GM21723 (cell line): Measurements from ENCODE around the gene MAIP1.
A peak's percentile ranks its signal among the peaks of the same experiment; 100 is the strongest.

Source experiments
- ATAC-seq: cut with Tn5 transposase; IDR thresholded peaks from one replicate; pipeline ENCODE4 v1.9.1; 2021; ENCODE audit warnings: mild to moderate bottlenecking, moderate library complexity; ENCODE audit not compliant: unreplicated experiment

MAIP1 gene

DNA sequence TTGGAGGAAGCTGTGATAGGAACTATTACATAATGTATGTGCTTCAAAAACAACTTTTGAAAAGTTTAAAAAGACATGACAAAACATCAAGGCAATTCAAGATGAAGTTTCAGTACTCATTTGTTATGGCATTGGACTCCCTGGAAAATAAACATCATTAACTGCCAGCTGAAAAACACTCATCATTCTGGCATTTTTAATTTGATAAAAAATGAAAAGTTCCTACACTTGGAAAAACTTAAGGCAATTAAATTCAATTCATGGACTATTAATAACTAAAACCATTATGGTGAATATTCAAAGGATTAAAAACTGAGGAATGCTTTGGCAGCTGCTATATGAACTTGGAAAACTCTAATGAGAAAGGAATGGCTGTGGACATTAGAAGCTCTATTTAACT is 8.5 kb upstream of the MAIP1 start:
- no peak for ATAC-seq

DNA sequence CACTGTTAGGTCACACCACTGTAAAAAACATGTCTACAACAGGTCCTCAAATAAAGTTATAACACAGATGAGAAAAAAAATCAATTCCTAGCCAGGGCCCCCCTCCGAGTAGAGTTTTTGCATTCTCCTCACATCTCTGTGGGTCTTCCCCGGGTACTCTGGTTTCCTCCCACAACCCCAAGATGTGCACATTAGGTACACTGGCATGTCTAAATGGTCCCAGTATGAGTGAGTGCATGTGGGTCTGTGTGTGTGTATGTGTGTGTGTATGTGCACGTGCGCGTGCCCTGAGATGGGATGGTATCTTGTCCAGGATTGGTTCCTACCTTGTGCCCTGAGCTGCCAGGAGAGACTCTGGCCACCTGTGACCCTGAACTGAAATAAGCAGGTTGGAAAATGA is 5.0 kb upstream of the MAIP1 start:
- ATAC-seq: no peak

DNA sequence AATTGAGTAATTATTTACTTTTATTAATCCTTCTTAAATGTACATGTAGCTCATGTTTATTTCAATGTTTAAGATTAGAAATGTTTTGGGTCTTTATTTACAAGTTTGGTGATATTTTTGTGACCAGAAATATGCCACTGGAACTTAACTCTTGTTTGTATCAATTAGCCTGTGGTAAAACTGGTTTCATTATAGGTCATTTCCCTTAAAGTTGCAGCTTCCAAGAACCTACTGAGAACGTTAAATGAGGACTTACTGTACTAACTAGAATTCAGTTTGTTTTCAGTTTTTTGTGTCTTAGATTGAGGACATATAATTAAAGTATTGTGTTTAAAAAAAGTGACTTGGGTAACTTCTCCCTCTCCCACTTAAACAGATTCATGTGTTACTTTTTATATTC is 4.4 kb upstream of the MAIP1 start:
- ATAC-seq: no peak

DNA sequence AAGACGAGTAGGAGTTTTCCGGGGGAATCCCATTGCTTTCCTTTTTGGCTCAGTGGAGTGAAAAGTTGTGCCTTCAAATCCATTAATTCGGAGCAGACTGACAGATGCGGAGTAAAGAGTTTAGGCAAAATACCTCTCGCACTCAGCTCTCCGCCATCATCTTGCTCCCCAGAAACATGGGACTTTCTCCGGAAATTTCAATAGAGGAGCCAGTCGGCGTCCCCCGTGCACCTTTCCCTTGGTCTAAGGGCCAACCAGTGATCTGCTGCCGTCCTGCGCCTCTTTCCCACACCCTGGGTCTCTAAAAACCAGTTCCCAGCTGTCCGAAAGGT is 409 bp upstream of the MAIP1 start:
- peak; percentile 53 for ATAC-seq

- no peak for ATAC-seq
These were observed 639 bp downstream of the MAIP1 start for GRCh38 chr2:199956062-199956380.

- ATAC-seq: no peak
These were observed 2.6 kb downstream of the MAIP1 start for GRCh38 chr2:199958014-199958413.

GRCh38 chr2:199962203-199962602 is 6.8 kb downstream of the MAIP1 start:
- ATAC-seq: peak; percentile 63

GRCh38 chr2:199966405-199966804 is 11.0 kb downstream of the MAIP1 start:
- no peak for ATAC-seq

DNA sequence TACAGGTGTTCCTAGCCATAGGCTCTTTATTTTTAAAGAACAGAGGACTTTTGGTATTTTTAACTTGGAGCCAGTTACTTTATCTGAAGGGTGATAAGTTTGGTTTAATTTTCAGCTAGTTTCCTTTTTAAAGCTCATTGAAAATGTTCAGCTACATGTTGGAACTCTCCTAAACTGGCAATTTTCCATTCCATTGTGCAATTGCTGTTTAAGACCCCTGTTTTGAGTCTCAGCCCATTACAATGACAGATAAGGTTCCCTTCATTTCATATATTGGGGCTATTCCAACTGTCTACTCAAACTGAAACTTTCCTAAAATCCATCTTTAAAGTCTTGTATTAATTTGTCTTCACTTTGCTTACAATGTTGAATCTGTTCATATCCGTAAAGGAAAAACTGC is 11.6 kb downstream of the MAIP1 start:
- ATAC-seq: no peak

- no peak for ATAC-seq
These were observed 12.7 kb downstream of the MAIP1 start for GRCh38 chr2:199968126-199968525.

GRCh38 chr2:199972088-199972626 is 16.8 kb downstream of the MAIP1 start:
- ATAC-seq: no peak

GRCh38 chr2:199973703-199974102 is 18.3 kb downstream of the MAIP1 start:
- ATAC-seq: no peak

DNA sequence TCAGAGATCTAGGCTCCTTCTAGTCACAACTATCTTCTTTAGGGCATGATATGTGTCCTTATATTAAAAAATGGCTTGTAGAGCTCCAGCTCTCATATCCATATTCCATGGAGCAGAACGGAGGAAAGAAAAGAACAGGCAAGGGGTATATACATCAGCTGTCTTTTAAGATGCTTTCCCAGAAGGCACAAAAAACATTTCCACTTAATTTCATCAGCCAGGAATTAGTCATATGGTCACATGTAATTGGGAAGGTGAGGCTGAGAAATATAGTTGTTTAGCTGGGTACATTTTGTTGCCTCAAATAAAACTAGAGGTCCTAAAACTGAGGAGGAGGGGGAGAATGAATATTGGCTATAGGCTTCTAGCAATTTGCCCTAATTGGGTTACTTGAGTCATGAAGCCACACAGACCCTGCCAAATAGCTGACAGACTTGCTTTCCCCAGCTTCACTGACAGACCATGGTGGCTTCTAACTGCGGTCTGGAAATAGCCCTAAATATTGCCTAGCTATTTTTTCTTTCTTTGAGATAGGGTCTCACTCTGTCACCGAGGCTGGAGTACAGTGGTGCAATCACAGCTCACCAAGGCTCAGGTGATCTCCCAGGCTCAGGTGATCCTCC is 20.0 kb downstream of the MAIP1 start:
- ATAC-seq: no peak

- ATAC-seq: peak; percentile 66
These were observed 22.6 kb downstream of the MAIP1 start for GRCh38 chr2:199977984-199978415.

- no peak for ATAC-seq
These were observed 24.0 kb downstream of the MAIP1 start for GRCh38 chr2:199979398-199979797.

GRCh38 chr2:199979832-199980628 is 24.6 kb downstream of the MAIP1 start:
- ATAC-seq: no peak

- no peak for ATAC-seq
These were observed 26.9 kb downstream of the MAIP1 start for GRCh38 chr2:199982126-199982843.

- ATAC-seq: no peak
These were observed 28.2 kb downstream of the MAIP1 start for GRCh38 chr2:199983534-199983933.

DNA sequence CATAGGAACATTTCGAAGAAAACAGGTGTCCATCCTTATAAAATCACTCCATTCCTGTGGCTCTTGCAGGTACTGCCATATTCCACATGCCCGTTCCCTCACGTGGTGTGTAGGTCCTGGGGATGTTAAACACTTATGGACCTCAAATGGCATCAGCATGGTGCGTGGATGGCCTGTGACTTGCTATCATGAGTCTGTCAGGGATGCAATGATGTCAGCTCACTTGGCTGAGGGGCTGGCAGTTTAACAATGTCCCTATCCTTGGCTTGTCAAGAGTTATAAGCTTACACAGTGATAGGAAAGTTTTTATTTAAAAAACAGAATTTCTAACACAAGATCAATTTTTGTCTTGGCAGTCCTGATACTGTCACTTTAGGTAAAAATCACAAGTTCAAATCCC is 28.8 kb downstream of the MAIP1 start:
- no peak for ATAC-seq

DNA sequence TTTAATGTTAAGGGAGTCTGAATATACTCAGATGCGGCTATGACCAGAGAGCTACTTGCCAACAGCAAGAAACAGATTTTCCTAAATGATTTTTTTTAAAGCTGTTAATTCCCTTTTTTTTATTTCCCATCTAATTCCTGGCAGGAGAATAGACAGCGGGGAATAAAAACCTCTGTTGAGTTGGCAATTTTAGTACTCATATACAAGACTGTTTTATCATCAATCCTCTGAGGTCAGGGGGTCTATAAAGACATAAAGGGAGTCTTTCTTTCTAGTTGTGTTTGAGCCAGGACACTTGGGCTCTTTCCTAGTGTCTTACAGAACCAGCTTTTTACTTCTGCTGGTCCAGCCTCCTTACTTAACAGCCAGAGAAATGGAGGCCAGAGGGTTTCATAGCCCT is 29.4 kb downstream of the MAIP1 start:
- ATAC-seq: no peak

DNA sequence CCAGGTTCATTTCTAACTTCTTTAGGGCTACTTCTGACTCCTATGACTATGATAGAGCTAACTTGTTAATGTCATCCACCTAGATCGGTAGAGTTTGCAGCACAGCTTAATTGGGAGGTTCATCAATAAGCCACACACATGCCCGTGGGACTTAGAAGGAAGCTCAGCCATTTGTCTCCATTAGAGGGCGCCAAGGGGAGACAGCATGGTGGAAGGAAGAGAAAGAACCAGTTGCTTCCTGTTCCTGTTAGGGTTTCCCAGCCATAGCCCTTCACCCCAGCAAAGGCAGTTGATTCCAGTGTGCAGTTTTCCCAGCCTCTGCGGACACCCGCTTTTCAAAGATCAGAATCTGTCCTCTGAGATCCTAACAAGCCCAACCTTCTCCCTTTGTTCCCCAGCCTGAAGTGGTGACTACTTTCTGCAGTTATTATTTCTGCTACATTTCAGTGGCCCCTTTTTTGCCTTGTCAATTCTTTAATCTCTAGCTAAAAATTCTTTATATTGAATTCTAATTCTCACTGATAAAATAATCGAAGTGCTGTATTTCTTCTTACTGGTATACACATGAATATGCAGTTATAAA is 30.3 kb downstream of the MAIP1 start:
- ATAC-seq: peak; percentile 91

- ATAC-seq: no peak
These were observed 32.2 kb downstream of the MAIP1 start for GRCh38 chr2:199987586-199987985.
